Measurements from ENCODE around the gene FBXL16. TPM values are rescaled to one million over a fixed set of nuclear protein-coding genes. Genes with fewer than 3 reads are reported as not detected.

Gene FBXL16
- total RNA-seq, 1 donor from 2014 or later, result 0.40 TPM

- no peak for DNase-seq (ENCODE audit: low read depth)
Measured at GRCh38 chr16:678209-678857, 27.3 kb downstream of the FBXL16 start.

- DNase-seq (ENCODE audit: low read depth), result no peak
Measured at GRCh38 chr16:677316-678190, 28.0 kb downstream of the FBXL16 start.

- DNase-seq (ENCODE audit: low read depth), result no peak
Measured at GRCh38 chr16:676913-677312, 28.7 kb downstream of the FBXL16 start.

GRCh38 chr16:676565-676902 lies 29.1 kb downstream of the FBXL16 start:
- DNase-seq (ENCODE audit: low read depth), result no peak

GRCh38 chr16:675884-676564 lies 29.6 kb downstream of the FBXL16 start:
- no peak for DNase-seq (ENCODE audit: low read depth)

GRCh38 chr16:674968-675883 lies 30.4 kb downstream of the FBXL16 start, which contains the start of gene RHBDL1:
Gene RHBDL1 (plus strand): TSS chr16:675671. CDS start chr16:675791, 120 bp downstream.
- DNase-seq (ENCODE audit: low read depth), result no peak

- no peak for DNase-seq (ENCODE audit: low read depth)
Measured at GRCh38 chr16:674214-674881, 31.3 kb downstream of the FBXL16 start.

GRCh38 chr16:673399-673991 lies 32.1 kb downstream of the FBXL16 start:
- DNase-seq (ENCODE audit: low read depth), result no peak

GRCh38 chr16:672851-673250 lies 32.8 kb downstream of the FBXL16 start:
- no peak for DNase-seq (ENCODE audit: low read depth)

GRCh38 chr16:672371-672770 lies 33.2 kb downstream of the FBXL16 start:
- DNase-seq (ENCODE audit: low read depth), result no peak

GRCh38 chr16:671353-672131 lies 34.1 kb downstream of the FBXL16 start:
- DNase-seq (ENCODE audit: low read depth), result no peak

GRCh38 chr16:670485-671352 lies 34.9 kb downstream of the FBXL16 start:
- no peak for DNase-seq (ENCODE audit: low read depth)

- no peak for DNase-seq (ENCODE audit: low read depth)
Measured at GRCh38 chr16:669666-670065, 35.9 kb downstream of the FBXL16 start.

GRCh38 chr16:668519-669171 lies 37.0 kb downstream of the FBXL16 start:
- no peak for DNase-seq (ENCODE audit: low read depth)

- DNase-seq (ENCODE audit: low read depth), result peak; percentile 51
Measured at GRCh38 chr16:667780-668518, 37.7 kb downstream of the FBXL16 start, which contains the start of gene RHOT2. Gene RHOT2 (plus strand): TSS chr16:668132. CDS start chr16:668200, 68 bp downstream.

GRCh38 chr16:667113-667779 lies 38.4 kb downstream of the FBXL16 start:
- no peak for DNase-seq (ENCODE audit: low read depth)

GRCh38 chr16:666572-666971 lies 39.0 kb downstream of the FBXL16 start:
- DNase-seq (ENCODE audit: low read depth), result no peak

Measured in renal cortical epithelial cell (primary cell).